ENCODE results near the gene RAD51B. TPM values are rescaled to one million over a fixed set of nuclear protein-coding genes. Genes with fewer than 3 reads are reported as not detected.

The RAD51B gene
- total and polyA plus RNA-seq, 2 of the 13 experiments (the other 11 are each of a cell fraction or from before 2014, with no cell fraction given): 7.0 to 9.5 TPM

GRCh38 chr14:68756000-68756481, 936.5 kb downstream of the RAD51B start:
- H2AFZ ChIP-seq (ENCODE audit: low read length): no peak overlapping the region
- no peaks in the 10 kb centered on the region for H3K79me2 ChIP-seq (ENCODE audit: insufficient read depth, low read length)
- H3K4me2 ChIP-seq (ENCODE audit: low read depth, low read length): peak overlapping the region; percentile 70
- no peaks in the 10 kb centered on the region for H3K9me3 ChIP-seq (ENCODE audit: low read length)
- DNase-seq (ENCODE audit: low spot score) (no peak), FAIRE-seq (no peak), ATAC-seq (peak; percentile 28)
- POLR2A ChIA-PET: interaction anchor here (2.2 to 2.8 kb wide), 3 partner anchors 24 to 40 kb away, joined by 7 to 15 read pairs (median 8); partner anchors contain the start of gene ZFP36L1
- H3K27me3 ChIP-seq (ENCODE audit: control insufficient read depth in 1 of 2, insufficient read depth in 2 of 2, low read length in 2 of 2): no peaks in the 10 kb centered on the region
- no peak overlapping the region for H3K9ac ChIP-seq (ENCODE audit: insufficient read depth, low read depth, low read length)
- CTCF ChIA-PET (ENCODE audit: low intra/inter-chr PET ratio, low total read pairs): no interaction called here
- in situ Hi-C loops (cut with HindIII; ENCODE audit: extremely low pct_ligation_motif_present, low pct_unique_long_range_greater_than_20kb) (no loop called here), intact Hi-C loops (cut with micrococcal nuclease; ENCODE audit: unreplicated experiment) (loop anchor here (2.0 kb wide), 1 partner anchor 29 kb away; no protein-coding TSS in a partner anchor)
- no peaks in the 10 kb centered on the region for H4K20me1 ChIP-seq (ENCODE audit: insufficient read depth, low read length)
- 28% methylated on average over 5 of the region's 7 CpGs for WGBS (ENCODE audit: low lambda C conversion rate)
- no peaks in the 10 kb centered on the region for H3K36me3 ChIP-seq (replicated peaks in 1 of 2; ENCODE audit: control insufficient read depth in 1 of 2, insufficient read depth in 2 of 2, low read length in 2 of 2)
- H3K27ac ChIP-seq (ENCODE audit: extremely low read length, insufficient read depth, low read length): no peak overlapping the region
- peak overlapping the region in 2 of 3 experiments; percentile 24 to 32; a peak in 3 of 6 replicates for H3K4me3 ChIP-seq (replicated peaks in 1 of 3; ENCODE audit: insufficient read depth in 1 of 3, low read depth in 2 of 3, low read length in 3 of 3)
- H3K4me1 ChIP-seq (ENCODE audit: insufficient read depth, low read length): peaks cover 93% of the 10 kb centered on the region
- no TSS peak for BruUV-seq (replicated peaks)
- TF ChIP-seq ZNF687 (CRISPR knock-in tag; IDR thresholded peaks at IDR 0.05): peak; percentile 40
- no peak for TF ChIP-seq JARID2 (CRISPR knock-in tag; IDR thresholded peaks at IDR 0.05; ENCODE audit: insufficient replicate concordance)
- no peak for TF ChIP-seq HIVEP1 (CRISPR knock-in tag; IDR thresholded peaks at IDR 0.05)
- no peak for TF ChIP-seq ZNF644 (CRISPR knock-in tag; IDR thresholded peaks at IDR 0.05; ENCODE audit: low read depth)
- TF ChIP-seq ZNF274 (CRISPR knock-in tag; IDR thresholded peaks at IDR 0.05): 0 out of 2 replicates have a peak, but pooled peaks have one; percentile 37
- no peak for TF ChIP-seq ZNF251 (CRISPR knock-in tag; IDR thresholded peaks at IDR 0.05)
- no peak for TF ChIP-seq GLI4 (CRISPR knock-in tag; IDR thresholded peaks at IDR 0.05; ENCODE audit: borderline replicate concordance)
- no peak for TF ChIP-seq ZNF317 (CRISPR knock-in tag; IDR thresholded peaks at IDR 0.05)
- TF ChIP-seq ZNF557 (CRISPR knock-in tag; IDR thresholded peaks at IDR 0.05): no peak
- TF ChIP-seq NONO (IDR thresholded peaks at IDR 0.05): no peak
- no peak for TF ChIP-seq NONO (CRISPR knock-in tag; conservative IDR thresholded peaks at IDR 0.05)
- TF ChIP-seq SAP130 (CRISPR knock-in tag; IDR thresholded peaks at IDR 0.05; ENCODE audit: low read depth): 0 out of 2 replicates have a peak, but pooled peaks have one; percentile 11
- TF ChIP-seq SP4 (CRISPR knock-in tag; IDR thresholded peaks at IDR 0.05): no peak
- no peak for TF ChIP-seq HBP1 (CRISPR knock-in tag; IDR thresholded peaks at IDR 0.05; ENCODE audit: low read depth)
- TF ChIP-seq ARID3A (IDR thresholded peaks at IDR 0.05; ENCODE audit: low read depth, low read length): no peak
- no peak for TF ChIP-seq MXD1 (CRISPR knock-in tag; IDR thresholded peaks at IDR 0.05)
- 0 out of 2 replicates have a peak, but pooled peaks have one; percentile 15 for TF ChIP-seq ZFX (CRISPR knock-in tag; IDR thresholded peaks at IDR 0.05; ENCODE audit: low read depth)

Data from HepG2 (cell line).